ENCODE data around the gene PHIP.

The PHIP gene

GRCh38 chr6:78947529-78947928, 130.5 kb downstream of the PHIP start:
- Histone ChIP-seq H3K9ac (ENCODE audit: low read length) (no peak overlapping the region), H3K79me2 (ENCODE audit: insufficient read depth, low read length) (no peaks in the 10 kb centered on the region), H3F3A (ENCODE audit: insufficient read depth, low read length) (no peaks in the 10 kb centered on the region), H4K20me1 (ENCODE audit: insufficient read depth, low read length) (no peaks in the 10 kb centered on the region), H3K27ac (ENCODE audit: low read depth, low read length, poor library complexity, severe bottlenecking) (no peak overlapping the region), H3K27me3 (ENCODE audit: insufficient read depth, low read length) (no peaks in the 10 kb centered on the region), H3K9me2 (ENCODE audit: low read depth, low read length) (no peaks in the 10 kb centered on the region), H3K4me3 (ENCODE audit: low read depth, low read length, poor library complexity, severe bottlenecking) (no peak overlapping the region), H3K9me3 (ENCODE audit: low read length) (no peaks in the 10 kb centered on the region), H3K36me3 (ENCODE audit: insufficient read depth, low read length) (peaks cover 97% of the 10 kb centered on the region), H2AFZ (ENCODE audit: low read length) (no peak overlapping the region), H3K4me2 (ENCODE audit: low read length) (no peak overlapping the region), H3K4me1 (ENCODE audit: insufficient read depth, low read length, severe bottlenecking) (no peaks in the 10 kb centered on the region)
- no peak for TF ChIP-seq EZH2 (IDR thresholded peaks at IDR 0.05; ENCODE audit: borderline replicate concordance, low read length)
- TF ChIP-seq, protein P1, sequence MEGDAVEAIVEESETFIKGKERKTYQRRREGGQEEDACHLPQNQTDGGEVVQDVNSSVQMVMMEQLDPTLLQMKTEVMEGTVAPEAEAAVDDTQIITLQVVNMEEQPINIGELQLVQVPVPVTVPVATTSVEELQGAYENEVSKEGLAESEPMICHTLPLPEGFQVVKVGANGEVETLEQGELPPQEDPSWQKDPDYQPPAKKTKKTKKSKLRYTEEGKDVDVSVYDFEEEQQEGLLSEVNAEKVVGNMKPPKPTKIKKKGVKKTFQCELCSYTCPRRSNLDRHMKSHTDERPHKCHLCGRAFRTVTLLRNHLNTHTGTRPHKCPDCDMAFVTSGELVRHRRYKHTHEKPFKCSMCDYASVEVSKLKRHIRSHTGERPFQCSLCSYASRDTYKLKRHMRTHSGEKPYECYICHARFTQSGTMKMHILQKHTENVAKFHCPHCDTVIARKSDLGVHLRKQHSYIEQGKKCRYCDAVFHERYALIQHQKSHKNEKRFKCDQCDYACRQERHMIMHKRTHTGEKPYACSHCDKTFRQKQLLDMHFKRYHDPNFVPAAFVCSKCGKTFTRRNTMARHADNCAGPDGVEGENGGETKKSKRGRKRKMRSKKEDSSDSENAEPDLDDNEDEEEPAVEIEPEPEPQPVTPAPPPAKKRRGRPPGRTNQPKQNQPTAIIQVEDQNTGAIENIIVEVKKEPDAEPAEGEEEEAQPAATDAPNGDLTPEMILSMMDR (IDR thresholded peaks at IDR 0.05; ENCODE audit: low read length), result no peak

GRCh38 chr6:78942446-78942845, 135.6 kb downstream of the PHIP start:
- H3K4me3 ChIP-seq (ENCODE audit: low read depth, low read length, poor library complexity, severe bottlenecking), result no peak overlapping the region
- H2AFZ ChIP-seq (ENCODE audit: low read length), result no peak overlapping the region
- no peak overlapping the region for H3K4me2 ChIP-seq (ENCODE audit: low read length)
- H4K20me1 ChIP-seq (ENCODE audit: insufficient read depth, low read length), result no peaks in the 10 kb centered on the region
- no peaks in the 10 kb centered on the region for H3K79me2 ChIP-seq (ENCODE audit: insufficient read depth, low read length)
- H3K27me3 ChIP-seq (ENCODE audit: insufficient read depth, low read length), result no peaks in the 10 kb centered on the region
- H3K4me1 ChIP-seq (ENCODE audit: insufficient read depth, low read length, severe bottlenecking), result no peaks in the 10 kb centered on the region
- H3K27ac ChIP-seq (ENCODE audit: low read depth, low read length, poor library complexity, severe bottlenecking), result no peak overlapping the region
- no peak overlapping the region for H3K9ac ChIP-seq (ENCODE audit: low read length)
- peaks cover 86% of the 10 kb centered on the region for H3K36me3 ChIP-seq (ENCODE audit: insufficient read depth, low read length)
- H3F3A ChIP-seq (ENCODE audit: insufficient read depth, low read length), result no peaks in the 10 kb centered on the region
- H3K9me2 ChIP-seq (ENCODE audit: low read depth, low read length), result no peaks in the 10 kb centered on the region
- TF ChIP-seq EZH2 (IDR thresholded peaks at IDR 0.05; ENCODE audit: borderline replicate concordance, low read length), result no peak
- TF ChIP-seq, protein P1 (IDR thresholded peaks at IDR 0.05; ENCODE audit: low read length), result no peak
- H3K9me3 ChIP-seq (ENCODE audit: low read length), result no peaks in the 10 kb centered on the region

- peaks cover 32% of the 10 kb centered on the region for H3K36me3 ChIP-seq (ENCODE audit: insufficient read depth, low read length)
These were observed 141.5 kb downstream of the PHIP start for GRCh38 chr6:78936515-78936914.

More at GRCh38 chr6:78936515-78936914, 141.5 kb downstream of the PHIP start:
- Histone ChIP-seq H4K20me1 (ENCODE audit: insufficient read depth, low read length) (no peaks in the 10 kb centered on the region), H3K9me2 (ENCODE audit: low read depth, low read length) (no peaks in the 10 kb centered on the region), H3K4me2 (ENCODE audit: low read length) (no peak overlapping the region), H3K27ac (ENCODE audit: low read depth, low read length, poor library complexity, severe bottlenecking) (no peak overlapping the region), H3K27me3 (ENCODE audit: insufficient read depth, low read length) (no peaks in the 10 kb centered on the region), H3K4me3 (ENCODE audit: low read depth, low read length, poor library complexity, severe bottlenecking) (no peak overlapping the region), H3K9me3 (ENCODE audit: low read length) (no peaks in the 10 kb centered on the region), H3K79me2 (ENCODE audit: insufficient read depth, low read length) (no peaks in the 10 kb centered on the region), H2AFZ (ENCODE audit: low read length) (no peak overlapping the region), H3K4me1 (ENCODE audit: insufficient read depth, low read length, severe bottlenecking) (no peaks in the 10 kb centered on the region), H3F3A (ENCODE audit: insufficient read depth, low read length) (no peaks in the 10 kb centered on the region), H3K9ac (ENCODE audit: low read length) (no peak overlapping the region)
- TF ChIP-seq, protein P1 (IDR thresholded peaks at IDR 0.05; ENCODE audit: low read length), result no peak
- no peak for TF ChIP-seq EZH2 (IDR thresholded peaks at IDR 0.05; ENCODE audit: borderline replicate concordance, low read length)
